ENCODE results near the gene GALNTL6.

The GALNTL6 gene

GRCh38 chr4:172127168-172127567 lies 314.0 kb downstream of the GALNTL6 start:
- no peak for DNase-seq

GRCh38 chr4:172129593-172129992 lies 316.4 kb downstream of the GALNTL6 start:
- peak; percentile 17 for DNase-seq

GRCh38 chr4:172134521-172134920 lies 321.3 kb downstream of the GALNTL6 start:
- DNase-seq, result no peak

- DNase-seq, result no peak
These were observed 327.8 kb downstream of the GALNTL6 start for GRCh38 chr4:172141025-172141424.

GRCh38 chr4:172142281-172142741 lies 329.1 kb downstream of the GALNTL6 start:
- no peak for DNase-seq

GRCh38 chr4:172143605-172144314 lies 330.6 kb downstream of the GALNTL6 start:
- DNase-seq, result no peak

GRCh38 chr4:172147687-172148086 lies 334.5 kb downstream of the GALNTL6 start:
- peak; percentile 5 for DNase-seq

- no peak for DNase-seq
These were observed 336.1 kb downstream of the GALNTL6 start for GRCh38 chr4:172149329-172149728.

- no peak for DNase-seq
These were observed 339.1 kb downstream of the GALNTL6 start for GRCh38 chr4:172152284-172152683.

- DNase-seq, result no peak
These were observed 340.5 kb downstream of the GALNTL6 start for GRCh38 chr4:172153719-172154118.

- no peak for DNase-seq
These were observed 342.7 kb downstream of the GALNTL6 start for GRCh38 chr4:172155838-172156345.

GRCh38 chr4:172157946-172158345 lies 344.7 kb downstream of the GALNTL6 start:
- no peak for DNase-seq

GRCh38 chr4:172163215-172163614 lies 350.0 kb downstream of the GALNTL6 start:
- no peak for DNase-seq

- DNase-seq, result no peak
These were observed 355.7 kb downstream of the GALNTL6 start for GRCh38 chr4:172168888-172169287.

- DNase-seq, result no peak
These were observed 356.7 kb downstream of the GALNTL6 start for GRCh38 chr4:172169871-172170270.

GRCh38 chr4:172173206-172173605 lies 360.0 kb downstream of the GALNTL6 start:
- DNase-seq, result no peak

- no peak for DNase-seq
These were observed 364.2 kb downstream of the GALNTL6 start for GRCh38 chr4:172177382-172177781.

- no peak for DNase-seq
These were observed 375.2 kb downstream of the GALNTL6 start for GRCh38 chr4:172188248-172188988.

GRCh38 chr4:172202480-172203076 lies 389.4 kb downstream of the GALNTL6 start:
- DNase-seq, result no peak

GRCh38 chr4:172207258-172207657 lies 394.1 kb downstream of the GALNTL6 start:
- no peak for DNase-seq

GRCh38 chr4:172207886-172208285 lies 394.7 kb downstream of the GALNTL6 start:
- DNase-seq, result no peak

- no peak for DNase-seq
These were observed 407.5 kb downstream of the GALNTL6 start for GRCh38 chr4:172220679-172221078.

- no peak for DNase-seq
These were observed 412.3 kb downstream of the GALNTL6 start for GRCh38 chr4:172225457-172225856.

- no peak for DNase-seq
These were observed 419.8 kb downstream of the GALNTL6 start for GRCh38 chr4:172232966-172233365.
